Stimulated activated CD8-positive, alpha-beta memory T cell treated with anti-CD3 and anti-CD28 coated beads, Interleukin-15, amount 100 ng/mL, for 1 hour (primary cell): ENCODE results near the gene TAS1R3.
"Not testable (repeated sequence)": the region's sequence is repeated elsewhere in the genome, so short reads cannot be mapped to it uniquely, and the experiment has no call there.

Experiments
- DNase-seq: peaks from one replicate; pipeline ENCODE4 v3.0.0-alpha.2; 2020; ENCODE audit warnings: low read depth

Gene TAS1R3

GRCh38 chr1:1354271-1355247 is 23.5 kb downstream of the TAS1R3 start:
- no peak for DNase-seq

GRCh38 chr1:1355416-1355815 is 24.3 kb downstream of the TAS1R3 start:
- DNase-seq, result no peak

DNA sequence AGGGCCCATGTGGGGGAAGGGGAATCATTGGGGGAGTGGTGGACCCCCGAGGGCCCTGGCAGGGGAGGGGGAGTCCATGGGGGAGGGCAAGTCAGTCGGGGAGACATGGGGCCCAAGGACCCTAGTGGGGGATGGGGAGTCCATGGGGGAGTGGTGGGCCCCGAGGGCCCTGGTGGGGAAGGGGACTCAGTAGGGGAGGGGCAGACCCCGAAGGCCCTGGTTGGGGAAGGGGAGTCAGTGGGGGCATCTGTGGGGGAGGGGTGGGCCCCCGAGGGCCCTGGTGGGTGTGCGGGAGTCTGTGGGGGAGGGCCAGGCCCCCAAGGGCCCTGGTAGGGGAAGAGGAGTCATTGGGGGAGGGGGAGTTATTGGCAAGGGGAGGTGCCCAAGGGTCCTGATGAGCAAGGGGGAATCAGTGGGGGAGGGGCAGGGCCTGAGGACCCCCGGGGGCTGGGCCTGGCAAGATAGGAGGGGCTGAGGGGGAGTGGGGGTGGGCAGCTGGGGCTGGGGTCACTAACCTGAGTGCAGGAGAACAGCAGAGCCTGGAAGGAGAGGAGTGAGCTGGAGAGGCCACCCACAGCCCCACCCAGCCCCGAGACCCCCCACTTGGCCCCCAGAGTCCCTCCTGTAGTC is 25.2 kb downstream of the TAS1R3 start:
- no peak for DNase-seq

GRCh38 chr1:1356796-1357401 is 25.8 kb downstream of the TAS1R3 start:
- DNase-seq, result no peak

DNA sequence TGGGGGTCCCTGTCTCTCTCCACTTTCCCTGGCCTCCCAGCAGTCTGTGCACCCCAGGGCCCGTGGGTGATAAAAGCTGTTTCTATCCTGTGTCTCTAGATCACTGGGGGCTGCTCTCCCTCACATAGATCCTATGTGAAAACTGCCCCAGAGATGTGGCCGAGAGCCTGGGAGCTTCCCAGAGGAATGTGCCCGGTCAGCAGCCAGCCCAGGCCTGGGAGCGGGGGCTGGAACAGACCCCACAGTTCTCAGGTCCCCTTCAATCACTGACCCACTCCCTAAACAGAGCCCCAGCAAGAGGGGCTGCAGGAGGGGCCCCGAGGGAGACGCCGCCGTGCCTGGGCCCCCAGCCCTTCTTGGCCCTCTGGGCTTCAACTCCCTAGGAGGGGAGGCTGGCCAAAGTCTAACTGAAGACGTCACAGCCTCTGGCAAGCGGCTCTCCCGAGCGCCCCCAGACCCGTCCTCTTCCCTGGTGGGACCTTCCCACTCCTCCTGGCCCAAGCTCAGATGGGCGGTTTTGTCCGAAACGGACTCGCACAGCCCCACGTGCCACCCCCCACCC is 26.9 kb downstream of the TAS1R3 start:
- no peak for DNase-seq

DNA sequence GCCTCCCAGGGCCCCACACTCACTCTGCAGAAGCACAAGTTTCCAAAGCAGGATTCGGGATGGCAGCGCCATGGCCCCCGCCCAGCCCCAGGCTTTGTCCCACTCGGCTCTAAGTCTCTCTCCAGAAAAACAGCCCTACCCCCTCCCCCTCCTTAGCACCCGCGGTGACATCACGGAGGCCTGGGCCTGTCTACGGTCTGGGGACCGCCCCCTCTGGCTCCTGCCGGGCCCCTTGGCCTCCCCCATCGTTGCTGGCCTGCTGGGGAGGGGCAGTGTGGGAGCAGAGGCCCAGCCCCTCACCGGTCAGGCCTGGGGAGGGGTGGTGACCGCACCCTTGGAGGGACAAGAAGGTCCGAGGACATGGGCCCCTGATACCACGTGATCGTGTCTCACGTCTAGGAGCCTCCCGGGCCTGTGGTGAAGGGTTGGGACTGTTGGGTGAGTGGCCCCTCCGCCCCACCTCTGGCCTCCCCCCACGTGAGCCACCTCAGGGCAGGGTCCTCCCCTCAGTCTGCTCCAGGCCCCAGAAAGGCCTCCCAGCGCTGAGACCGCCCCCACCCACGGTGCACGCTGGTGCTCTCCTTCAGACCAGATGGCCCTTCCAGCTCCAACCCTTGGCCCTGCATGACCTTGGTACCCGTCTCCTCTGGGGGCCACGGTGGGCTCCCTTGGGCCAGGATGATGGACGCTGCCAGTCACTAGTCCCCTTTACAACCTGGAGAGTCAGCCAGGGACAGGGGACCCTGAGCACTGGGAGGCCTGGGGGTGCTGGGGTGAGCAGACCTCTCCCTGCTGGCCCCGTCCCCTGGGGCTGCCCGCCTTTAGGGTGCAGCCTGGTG is 27.6 kb downstream of the TAS1R3 start, which contains the start of gene MXRA8:
Gene MXRA8, minus strand, starts transcription at position 123 of the 839 bp plus-strand sequence. Its CDS starts 51 bp downstream, at position 72.
- no peak for DNase-seq

- DNase-seq, result no peak
These were observed 28.2 kb downstream of the TAS1R3 start for GRCh38 chr1:1359308-1359663.

DNA sequence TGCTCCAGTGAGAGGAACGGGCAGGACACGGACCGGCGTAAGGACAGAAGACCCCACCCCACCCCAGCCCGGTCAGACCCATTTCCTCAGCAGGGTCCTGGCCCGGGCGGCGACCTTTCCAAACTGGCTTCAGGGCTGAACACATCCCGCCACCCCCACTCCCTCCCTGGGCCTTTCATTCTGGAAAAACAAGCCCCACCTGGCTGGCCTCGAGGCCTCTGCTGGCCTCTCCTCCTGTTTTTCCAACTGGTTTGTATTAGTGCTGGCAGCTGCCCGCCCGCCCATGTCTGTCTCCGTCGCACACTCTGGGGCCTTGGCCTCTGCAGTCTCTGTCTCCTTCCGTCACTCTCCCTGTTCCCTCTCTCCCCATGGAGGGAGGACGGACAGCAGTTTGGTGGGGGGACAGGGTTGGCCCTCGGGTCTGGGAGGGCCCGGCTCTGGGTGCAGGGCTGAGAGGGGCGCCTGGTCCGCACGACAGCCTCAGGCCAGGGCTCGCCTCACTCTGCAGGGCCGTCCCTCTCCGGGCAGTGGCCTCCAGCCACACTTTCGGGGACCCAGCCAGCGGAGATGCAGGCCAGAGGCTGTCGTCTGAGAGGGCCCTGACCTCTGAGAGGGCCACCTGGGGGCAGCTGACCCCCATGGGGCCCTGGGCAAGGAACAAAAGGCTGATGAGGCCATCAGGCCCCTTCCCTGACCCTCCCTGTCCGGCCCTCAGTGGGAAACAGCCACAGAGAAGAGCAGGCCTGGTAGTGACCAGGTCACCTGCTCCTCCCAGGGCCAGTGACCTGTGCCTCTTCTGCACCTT is 28.8 kb downstream of the TAS1R3 start:
- DNase-seq, result no peak

GRCh38 chr1:1360506-1361169 is 29.6 kb downstream of the TAS1R3 start:
- no peak for DNase-seq

DNA sequence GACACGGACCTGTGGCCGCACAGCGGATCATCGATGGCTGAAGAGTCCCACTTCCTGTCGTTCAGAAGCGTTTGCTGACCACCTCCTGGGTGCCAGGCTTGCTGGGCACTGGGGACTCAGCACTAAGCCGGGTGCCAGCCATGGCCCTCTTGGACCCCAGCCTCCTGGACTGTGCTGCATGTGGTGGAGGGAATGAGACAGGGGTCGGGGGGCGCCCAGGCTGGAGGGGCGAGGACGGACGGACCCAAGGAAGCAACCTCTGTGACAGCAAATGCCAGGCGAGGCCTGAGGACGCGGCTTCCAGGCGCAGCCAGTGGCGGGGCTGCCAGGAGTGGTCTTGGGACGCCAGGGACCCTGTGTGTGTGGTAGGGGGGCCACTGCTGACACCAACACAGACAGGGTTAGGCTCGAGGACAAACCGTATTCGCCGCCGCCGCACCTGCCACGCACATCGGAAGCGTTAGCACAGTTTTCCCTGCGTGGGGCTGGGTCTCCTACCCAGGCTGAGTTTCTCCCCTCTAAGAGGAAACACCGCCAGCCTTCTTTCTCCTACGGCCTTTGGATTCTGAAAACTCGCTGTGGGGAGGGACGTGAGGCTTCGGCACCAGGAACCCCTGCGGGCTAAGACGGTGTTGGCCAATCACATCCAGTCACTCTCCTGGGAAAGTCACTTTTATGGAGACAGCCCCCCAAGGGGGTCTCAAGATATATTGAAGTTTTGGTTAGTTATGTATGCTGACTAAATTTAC is 30.3 kb downstream of the TAS1R3 start:
- no peak for DNase-seq

GRCh38 chr1:1361982-1362423 is 30.9 kb downstream of the TAS1R3 start:
- DNase-seq, result no peak

DNA sequence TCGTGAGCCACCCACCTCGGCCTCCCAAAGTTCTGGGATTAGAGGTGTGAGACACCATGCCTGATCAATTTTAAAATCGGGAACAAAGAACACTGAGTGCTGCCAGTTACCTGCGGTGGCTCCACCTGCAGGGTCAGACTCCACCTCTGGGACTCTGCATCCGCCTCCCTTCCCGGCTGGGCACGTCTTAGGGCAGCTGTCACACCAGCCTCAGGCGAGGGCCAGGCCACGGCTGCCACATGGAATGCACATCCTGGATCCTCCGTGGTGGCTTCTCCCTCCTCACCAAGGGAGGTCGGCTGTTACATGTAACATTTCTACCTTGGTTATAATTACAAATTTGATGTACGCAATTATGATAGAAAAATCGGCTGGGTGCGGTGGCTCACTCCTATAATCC is 33.2 kb downstream of the TAS1R3 start:
- no peak for DNase-seq

- DNase-seq, result no peak
These were observed 35.0 kb downstream of the TAS1R3 start for GRCh38 chr1:1365875-1366698.

DNA sequence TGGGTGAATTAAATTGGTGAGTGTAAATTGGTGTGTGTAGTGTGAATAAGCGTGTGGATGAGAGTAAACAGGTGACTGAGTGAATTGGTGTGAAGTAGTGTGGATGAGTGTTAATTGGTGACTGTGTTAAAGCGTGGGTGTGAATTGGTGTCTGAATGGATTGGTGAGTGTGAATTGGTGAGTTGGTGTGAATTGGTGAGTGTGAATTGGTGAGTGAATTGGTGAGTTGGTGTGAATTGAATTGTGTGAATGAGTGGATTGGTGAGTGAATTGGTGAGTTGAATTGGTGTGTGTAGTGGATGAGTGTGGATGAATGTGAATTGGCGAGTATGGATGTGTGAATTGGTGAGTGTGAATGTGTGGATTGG is 35.6 kb downstream of the TAS1R3 start:
- no peak for DNase-seq

DNA sequence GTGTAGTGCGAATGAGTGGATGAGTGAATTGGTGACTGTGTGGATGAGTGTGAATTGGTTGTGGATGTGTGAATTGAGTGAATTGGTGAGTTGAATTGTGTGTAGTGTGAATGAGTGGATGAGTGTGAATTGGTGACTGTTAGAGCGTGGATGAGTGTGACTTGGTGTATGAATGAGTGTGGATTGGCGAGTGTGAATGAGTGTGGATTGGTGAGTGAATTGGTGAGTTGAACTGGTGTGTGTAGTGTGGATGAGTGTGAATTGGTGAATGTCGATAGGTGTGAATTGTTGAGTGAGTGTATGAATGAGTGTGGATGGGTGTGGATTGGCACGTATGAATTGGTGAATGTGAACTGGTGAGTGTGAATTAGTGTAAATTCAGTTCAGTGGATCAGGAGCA is 36.2 kb downstream of the TAS1R3 start:
- no peak for DNase-seq

DNA sequence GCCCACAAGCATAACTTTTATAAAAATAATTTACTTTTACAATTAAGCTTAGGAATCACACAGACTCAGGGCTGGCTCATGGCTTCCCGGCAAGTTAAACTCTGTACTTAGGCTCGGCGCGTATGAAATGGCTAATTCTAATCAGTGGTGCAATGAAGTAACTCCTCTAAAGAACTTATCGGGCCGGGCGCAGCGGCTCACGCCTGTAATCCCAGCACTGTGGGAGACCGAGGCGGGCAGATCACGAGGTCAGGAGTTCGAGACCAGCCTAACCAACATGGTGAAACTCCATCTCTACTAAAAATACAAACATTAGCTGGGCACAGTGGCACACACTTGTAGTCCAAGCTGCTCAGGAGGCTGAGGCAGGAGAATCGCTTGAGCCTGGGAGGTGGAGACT is 39.0 kb downstream of the TAS1R3 start:
- not testable (repeated sequence) for DNase-seq

DNA sequence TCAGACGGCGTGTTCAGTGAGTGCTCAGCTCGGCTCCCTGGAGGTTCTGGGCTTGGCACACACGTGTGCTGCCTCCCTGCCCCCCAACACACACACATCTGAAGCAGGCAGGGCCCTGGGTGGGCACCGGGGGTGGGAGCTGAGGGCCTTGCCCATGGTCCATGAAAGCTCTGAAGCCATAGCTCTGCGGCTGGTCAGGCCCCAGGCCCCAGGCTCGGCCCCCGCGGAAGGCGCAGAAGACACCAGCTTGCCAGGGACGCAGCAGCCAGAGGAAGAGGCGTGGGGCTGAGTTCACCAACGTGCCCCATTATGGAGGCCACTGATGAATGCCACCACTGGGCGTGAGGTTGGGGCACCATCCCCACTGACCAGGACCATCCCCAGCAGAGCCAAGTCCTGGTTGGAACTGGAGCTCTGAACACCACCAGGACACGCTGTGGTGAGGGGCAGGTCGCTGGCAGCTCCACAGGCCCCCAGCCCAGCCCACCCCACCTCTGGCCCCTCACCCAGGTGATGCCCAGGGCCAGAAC is 39.8 kb downstream of the TAS1R3 start:
- DNase-seq, result no peak

DNA sequence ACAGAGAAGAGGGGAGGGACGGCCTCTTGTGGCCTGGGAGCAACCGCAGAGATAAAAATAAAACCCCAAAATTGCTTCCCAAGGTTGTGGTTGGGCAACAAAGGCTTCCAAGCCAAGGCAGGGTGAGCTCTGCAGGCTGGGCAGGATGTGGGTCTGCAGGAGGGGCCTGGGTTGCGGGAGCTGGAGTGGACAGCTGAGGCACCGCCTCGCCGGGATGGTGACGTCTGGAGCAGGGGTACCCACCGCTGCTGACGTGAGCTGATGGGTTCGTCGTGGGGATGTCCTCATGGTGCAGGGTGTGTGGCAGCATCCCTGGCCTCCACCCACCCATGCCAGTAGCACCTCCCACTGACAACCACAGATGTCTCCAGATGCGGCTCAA is 40.3 kb downstream of the TAS1R3 start:
- DNase-seq, result no peak
